DMS 273 (cell line): Measurements from ENCODE around the gene PSMB3.
A peak's percentile ranks its signal among the peaks of the same experiment; 100 is the strongest.
"Not testable (repeated sequence)": the region's sequence is repeated elsewhere in the genome, so short reads cannot be mapped to it uniquely, and the experiment has no call there.

ENCODE experiments used
- DNase-seq: peaks from one replicate; lab custom pipeline; 2025; ENCODE audit not compliant: unreplicated experiment; lab: John Stamatoyannopoulos, UW

Gene PSMB3

GRCh38 chr17:38748149-38748891 lies 4.2 kb upstream of the PSMB3 start, which contains the start of gene PCGF2:
PCGF2 (minus strand) TSS chr17:38748336; CDS start chr17:38740402, 7,934 bp downstream.
- DNase-seq, result peak; percentile 97

DNA sequence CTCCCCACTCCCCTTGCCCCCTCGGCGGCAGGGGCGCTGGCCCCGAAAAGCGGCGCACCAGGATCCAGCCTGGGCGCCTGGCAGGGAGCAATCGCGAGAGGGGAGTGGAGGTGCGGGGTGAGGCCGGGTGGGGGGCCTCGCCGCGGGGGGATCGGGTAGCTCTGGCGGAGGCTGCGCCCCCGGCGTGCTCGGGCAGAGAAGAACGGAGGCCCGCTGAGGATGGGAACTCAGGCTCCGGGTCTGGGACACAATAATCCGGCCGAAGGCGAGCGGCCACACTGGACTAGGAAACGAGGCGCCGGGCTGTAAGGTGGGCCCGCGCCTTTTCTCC lies 3.7 kb upstream of the PSMB3 start:
- no peak for DNase-seq

- peak; percentile 88 for DNase-seq
These were observed 3.1 kb upstream of the PSMB3 start for GRCh38 chr17:38749223-38750043.

- DNase-seq, result no peak
These were observed 2.6 kb upstream of the PSMB3 start for GRCh38 chr17:38750044-38750311.

GRCh38 chr17:38750312-38751121 lies 2.0 kb upstream of the PSMB3 start:
- no peak for DNase-seq

DNA sequence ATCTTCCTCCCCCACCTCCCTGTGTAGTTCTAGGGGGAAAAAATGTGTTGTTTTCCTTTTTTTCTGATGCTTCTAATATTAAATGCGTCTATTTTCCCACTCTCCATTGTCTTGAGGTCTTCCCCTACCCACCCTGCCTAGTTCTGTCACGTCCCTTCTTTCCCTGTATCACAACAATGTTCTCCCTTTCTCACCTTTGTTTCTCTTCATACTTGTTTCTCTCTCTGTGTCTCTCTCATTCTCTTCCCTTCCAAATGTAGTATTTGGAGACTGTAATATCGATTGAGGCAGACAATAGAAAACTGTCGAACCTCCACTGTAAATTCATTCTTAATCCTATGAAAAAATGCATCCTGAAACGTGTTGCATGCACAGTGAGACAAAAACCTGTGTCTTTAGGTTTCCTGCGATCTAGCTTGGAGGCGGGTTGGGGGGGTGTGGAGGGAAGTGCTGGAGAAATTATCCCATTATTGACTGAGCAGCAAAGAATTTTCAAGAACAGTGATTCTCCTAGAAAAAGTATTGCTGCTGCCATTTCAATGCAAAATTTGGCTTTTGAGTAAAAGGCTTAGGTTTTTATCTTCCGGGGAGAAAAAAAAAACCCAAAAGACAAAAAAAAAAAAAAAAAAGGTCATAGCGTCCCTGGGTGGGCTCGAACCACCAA lies 1.3 kb upstream of the PSMB3 start:
- DNase-seq, result peak; percentile 81

DNA sequence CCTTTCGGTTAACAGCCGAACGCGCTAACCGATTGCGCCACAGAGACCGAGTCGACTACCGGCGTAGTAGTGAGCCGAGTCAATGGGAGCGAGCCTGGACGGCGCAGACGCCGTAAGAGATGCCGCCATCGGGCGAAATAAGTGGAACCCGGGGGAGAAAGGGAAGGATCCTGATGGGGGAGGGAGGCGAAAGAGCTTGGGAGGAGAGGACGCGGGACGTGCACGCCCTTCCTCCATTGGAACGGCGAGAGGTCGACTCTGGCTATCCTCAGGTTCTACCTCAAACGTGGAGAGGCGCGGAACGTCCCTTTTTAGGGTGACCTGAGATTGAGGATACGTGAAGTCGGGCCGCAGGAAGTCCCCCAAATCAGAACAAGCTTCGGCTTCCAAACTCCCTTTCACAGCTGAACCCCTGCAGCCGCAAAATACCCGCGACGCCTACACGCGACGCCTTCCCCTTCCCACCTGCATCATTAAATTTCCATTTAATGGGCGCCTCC lies 683 bp upstream of the PSMB3 start:
- DNase-seq, result peak; percentile 93

- no peak for DNase-seq
These were observed 548 bp downstream of the PSMB3 start for GRCh38 chr17:38753071-38753506.

GRCh38 chr17:38761612-38762011 lies 9.1 kb downstream of the PSMB3 start:
- peak; percentile 65 for DNase-seq

GRCh38 chr17:38762231-38762630 lies 9.7 kb downstream of the PSMB3 start:
- no peak for DNase-seq

DNA sequence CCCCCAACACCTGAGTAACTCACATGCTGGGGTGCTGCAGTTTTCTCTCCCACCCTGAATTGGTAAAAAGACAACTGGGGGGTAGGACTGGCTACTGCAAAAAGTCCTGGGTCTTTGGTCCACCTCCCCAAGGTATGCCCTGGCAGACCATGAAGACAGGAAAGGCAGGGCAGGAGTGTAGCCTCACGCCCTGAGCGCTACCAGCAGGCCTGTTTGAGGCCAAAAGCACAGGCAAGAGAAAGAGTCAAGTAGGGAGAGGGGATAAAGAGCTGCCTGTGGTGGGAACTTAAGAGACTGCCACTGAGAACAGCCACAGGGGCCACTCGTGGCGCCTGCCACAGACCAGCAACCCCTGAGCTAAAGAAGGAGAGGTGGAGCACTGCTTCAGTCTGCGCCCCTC lies 13.8 kb downstream of the PSMB3 start:
- DNase-seq, result no peak

DNA sequence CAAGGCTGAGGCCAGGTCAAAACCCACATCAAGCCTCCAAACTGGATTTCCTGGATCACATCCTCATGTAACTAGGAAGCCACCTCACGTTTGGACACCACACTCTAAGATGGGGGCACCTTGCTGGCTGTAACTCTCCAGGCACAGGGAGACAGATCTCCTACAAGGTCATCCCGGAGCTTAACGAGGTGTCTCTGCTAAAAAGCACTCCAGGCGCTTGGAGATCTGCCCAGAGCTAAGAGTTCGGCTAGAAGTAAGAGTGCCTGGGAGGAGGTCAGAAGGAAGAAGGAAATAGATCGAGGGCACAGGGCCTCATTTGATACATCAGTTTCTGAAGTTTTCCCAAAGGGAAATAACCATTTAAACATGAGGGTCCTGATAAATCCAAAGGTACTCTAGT lies 15.9 kb downstream of the PSMB3 start:
- DNase-seq, result no peak

DNA sequence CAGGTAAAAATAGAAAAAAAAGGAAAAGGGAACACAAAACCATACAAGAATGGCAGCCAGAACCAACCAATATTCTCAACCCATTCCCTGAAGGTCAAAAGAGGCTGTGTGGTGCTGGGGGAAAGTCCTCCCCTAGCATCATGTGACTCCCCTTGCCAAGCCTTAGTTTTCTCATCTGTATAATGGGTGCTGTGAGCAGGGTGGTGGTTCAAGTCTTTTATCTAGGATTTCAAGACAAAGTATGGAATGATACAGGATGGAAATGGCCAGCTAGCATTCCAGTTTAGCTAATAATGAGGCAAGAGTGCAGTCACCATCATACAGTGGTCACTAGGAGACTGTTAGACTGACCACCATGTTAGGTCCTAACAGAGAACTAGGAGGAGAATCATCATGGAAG lies 20.7 kb downstream of the PSMB3 start:
- no peak for DNase-seq

DNA sequence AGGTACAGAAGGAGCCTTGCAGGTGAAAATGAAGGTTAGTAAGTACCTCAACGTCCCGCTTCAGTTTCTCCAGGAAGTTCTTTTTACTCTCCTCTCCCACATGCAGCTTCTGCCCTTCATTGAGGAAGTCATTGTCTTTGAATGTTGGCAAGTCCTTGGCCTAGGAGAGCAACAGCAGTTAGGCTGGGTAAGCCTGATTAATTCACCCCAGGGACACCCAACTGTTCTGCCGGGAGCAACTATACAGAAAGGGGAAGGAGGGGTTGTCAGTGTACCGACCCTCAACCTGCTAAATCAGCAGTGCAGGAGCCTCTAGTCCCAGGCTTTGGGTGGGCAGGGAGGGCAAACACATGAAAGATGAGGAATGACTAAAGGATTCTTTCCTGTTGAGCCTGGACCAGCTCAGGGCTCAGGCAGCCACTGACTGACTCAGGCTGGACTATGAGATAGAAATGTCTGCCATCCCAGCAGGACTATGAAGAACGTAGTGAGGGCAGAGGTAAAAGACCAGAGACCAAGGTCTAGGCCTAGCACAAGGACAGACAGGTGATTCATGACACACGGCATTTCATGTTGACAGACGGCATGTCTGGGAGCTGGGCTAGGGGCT lies 25.2 kb downstream of the PSMB3 start:
- DNase-seq, result no peak

- no peak for DNase-seq
These were observed 27.6 kb downstream of the PSMB3 start for GRCh38 chr17:38779965-38780752.

GRCh38 chr17:38783227-38783626 lies 30.7 kb downstream of the PSMB3 start:
- DNase-seq, result no peak

GRCh38 chr17:38786372-38786771 lies 33.8 kb downstream of the PSMB3 start:
- no peak for DNase-seq

DNA sequence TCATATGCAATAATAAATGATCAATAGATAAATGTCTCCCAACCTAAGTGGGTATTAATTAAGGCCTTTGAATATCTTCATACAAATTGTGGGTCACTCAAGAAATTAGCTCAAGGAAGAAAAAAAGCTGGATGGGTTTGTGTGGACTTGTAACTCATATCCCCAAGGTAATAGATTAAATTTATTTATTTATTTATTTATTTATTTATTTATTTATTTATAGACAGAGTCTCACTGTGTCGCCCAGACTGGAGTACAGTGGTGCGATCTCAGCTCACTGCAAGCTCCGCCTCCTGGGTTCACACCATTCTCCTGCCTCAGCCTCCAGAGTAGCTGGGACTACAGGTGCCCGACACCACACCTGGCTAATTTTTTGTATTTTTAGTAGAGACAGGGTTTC lies 35.5 kb downstream of the PSMB3 start:
- DNase-seq, result not testable (repeated sequence)

- no peak for DNase-seq
These were observed 36.6 kb downstream of the PSMB3 start for GRCh38 chr17:38789185-38789584.
